Mucosa of stomach (tissue), 1 donor: ENCODE results near the gene GAMT.

Experiments
- H3K27me3 ChIP-seq: one replicate; pipeline ENCODE4 v1.7.0; 2013; ENCODE audit warnings: mild to moderate bottlenecking, low read length; ENCODE audit not compliant: control insufficient read depth, insufficient read depth
- H3K36me3 ChIP-seq: one replicate; pipeline ENCODE4 v1.7.0; 2013; ENCODE audit warnings: low read length; ENCODE audit not compliant: control insufficient read depth, insufficient read depth
- H3K4me1 ChIP-seq: one replicate; pipeline ENCODE4 v1.7.0; 2013; ENCODE audit warnings: mild to moderate bottlenecking, low read length; ENCODE audit not compliant: control insufficient read depth, insufficient read depth
- H3K4me3 ChIP-seq: one replicate; pipeline ENCODE4 v1.7.0; 2013; ENCODE audit warnings: low read length
- H3K9ac ChIP-seq: one replicate; pipeline ENCODE4 v1.7.0; 2013; ENCODE audit warnings: mild to moderate bottlenecking, low read length, moderate library complexity
- H3K9me3 ChIP-seq: one replicate; pipeline ENCODE4 v1.7.0; 2013; ENCODE audit warnings: mild to moderate bottlenecking, low read length, moderate library complexity; ENCODE audit not compliant: control insufficient read depth
- donor health status: Pancreatic carcinoma.

Gene GAMT

GRCh38 chr19:1392407-1392806, 8.9 kb downstream of the GAMT start:
- H3K4me3 ChIP-seq, result no peak overlapping the region
- H3K9ac ChIP-seq, result no peak overlapping the region
- peaks cover 12% of the 10 kb centered on the region for H3K4me1 ChIP-seq
- H3K9me3 ChIP-seq, result no peaks in the 10 kb centered on the region
- H3K36me3 ChIP-seq, result no peaks in the 10 kb centered on the region
- H3K27me3 ChIP-seq, result peaks cover 4% of the 10 kb centered on the region

GRCh38 chr19:1390890-1391423, 10.4 kb downstream of the GAMT start:
- H3K27me3 ChIP-seq, result peaks cover 3% of the 10 kb centered on the region
- H3K36me3 ChIP-seq, result no peaks in the 10 kb centered on the region
- H3K4me3 ChIP-seq, result no peak overlapping the region
- H3K9ac ChIP-seq, result no peak overlapping the region
- H3K4me1 ChIP-seq, result peaks cover 4% of the 10 kb centered on the region
- H3K9me3 ChIP-seq, result no peaks in the 10 kb centered on the region

DNA sequence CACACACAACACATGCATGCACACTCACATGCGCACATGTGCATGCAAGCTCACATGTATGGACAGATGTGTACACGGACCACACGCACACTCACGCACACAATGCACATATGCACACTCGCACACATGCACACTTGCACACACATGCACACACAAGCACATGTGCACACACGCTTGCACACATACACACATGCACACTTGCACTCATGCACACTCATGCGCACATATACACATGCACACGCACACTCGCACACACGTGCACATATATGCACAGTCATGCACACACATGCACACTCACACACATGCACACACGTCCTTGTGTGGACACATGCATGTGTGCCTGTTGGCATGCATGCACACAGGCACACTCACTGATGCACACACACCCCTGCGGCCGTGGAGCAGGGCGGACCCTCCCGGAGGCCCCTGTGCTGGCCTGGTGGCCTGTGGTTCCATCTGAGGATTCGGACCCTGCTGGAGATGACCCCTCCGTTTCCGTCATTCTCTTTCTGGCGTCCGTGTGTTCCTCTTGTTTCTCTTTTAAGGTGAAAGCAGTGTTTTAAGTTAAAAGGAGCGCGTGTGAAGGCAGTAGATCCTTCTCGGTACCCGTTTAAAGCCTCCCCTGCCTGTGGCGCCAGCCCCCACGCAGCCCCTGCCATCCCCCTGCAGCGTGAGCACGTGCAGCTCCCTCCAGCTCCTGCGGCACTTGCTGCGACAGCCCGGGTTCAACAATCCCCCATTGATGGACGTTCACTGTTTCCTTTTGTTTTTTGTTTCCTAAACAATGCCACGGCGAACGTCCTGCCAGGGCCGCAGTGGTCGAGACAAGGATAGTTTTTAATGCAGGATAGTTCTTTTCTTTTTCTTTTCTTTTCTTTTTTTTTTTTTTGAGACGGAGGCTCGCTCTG, 12.1 kb downstream of the GAMT start:
- no peaks in the 10 kb centered on the region for H3K36me3 ChIP-seq

GRCh38 chr19:1388637-1389026, 12.7 kb downstream of the GAMT start:
- no peaks in the 10 kb centered on the region for H3K27me3 ChIP-seq
- no peak overlapping the region for H3K4me3 ChIP-seq
- H3K9me3 ChIP-seq, result no peaks in the 10 kb centered on the region
- H3K9ac ChIP-seq, result no peak overlapping the region
- peaks cover 11% of the 10 kb centered on the region for H3K4me1 ChIP-seq
- H3K36me3 ChIP-seq, result no peaks in the 10 kb centered on the region

More for the DNA sequence above, 12.1 kb downstream of the GAMT start:
- Histone ChIP-seq H3K27me3 (no peaks in the 10 kb centered on the region), H3K4me3 (no peak overlapping the region), H3K9ac (no peak overlapping the region), H3K9me3 (no peaks in the 10 kb centered on the region), H3K4me1 (peaks cover 11% of the 10 kb centered on the region)

- Histone ChIP-seq H3K9me3 (no peaks in the 10 kb centered on the region), H3K4me3 (no peak overlapping the region), H3K36me3 (no peaks in the 10 kb centered on the region), H3K27me3 (no peaks in the 10 kb centered on the region), H3K4me1 (peaks cover 11% of the 10 kb centered on the region), H3K9ac (no peak overlapping the region)
Observed at GRCh38 chr19:1387684-1388636, 13.4 kb downstream of the GAMT start.

DNA sequence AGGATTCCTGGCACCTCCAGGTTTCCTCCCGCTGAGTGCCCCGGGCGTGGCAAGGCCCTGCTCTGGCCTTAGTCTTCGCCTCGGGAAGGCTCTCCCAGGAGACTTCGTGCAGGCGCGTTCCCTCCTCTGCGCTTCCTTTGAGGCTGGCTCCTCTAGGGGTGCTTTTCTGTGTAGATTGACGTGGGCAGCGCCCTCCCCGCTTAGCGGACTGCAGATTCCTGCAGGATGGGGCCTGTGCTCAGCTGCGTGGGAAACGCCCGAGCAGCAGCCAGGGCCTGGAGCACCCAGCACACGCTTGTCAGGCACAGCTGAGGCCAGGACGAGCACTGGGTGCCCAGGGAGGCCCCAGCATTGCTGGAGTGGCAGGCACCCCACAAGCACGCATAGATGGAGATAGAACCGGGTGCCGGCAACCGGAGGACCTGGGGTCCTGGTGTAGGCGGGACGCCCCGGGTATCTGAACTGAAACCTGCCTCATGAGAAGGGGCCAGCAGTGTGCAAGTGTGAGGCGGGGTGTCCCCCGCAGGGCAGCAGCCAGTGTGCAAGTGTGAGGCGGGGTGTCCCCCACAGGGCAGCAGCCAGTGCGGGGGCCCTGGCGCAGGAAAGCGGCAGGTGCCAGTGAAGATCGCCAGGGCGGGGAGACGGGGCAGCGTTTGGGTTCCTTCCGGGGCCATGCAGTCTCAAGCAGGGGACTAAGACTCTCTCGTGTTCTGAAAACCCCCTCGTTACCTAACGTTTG, 14.2 kb downstream of the GAMT start:
- no peaks in the 10 kb centered on the region for H3K36me3 ChIP-seq
- no peak overlapping the region for H3K9ac ChIP-seq
- no peak overlapping the region for H3K4me3 ChIP-seq

DNA sequence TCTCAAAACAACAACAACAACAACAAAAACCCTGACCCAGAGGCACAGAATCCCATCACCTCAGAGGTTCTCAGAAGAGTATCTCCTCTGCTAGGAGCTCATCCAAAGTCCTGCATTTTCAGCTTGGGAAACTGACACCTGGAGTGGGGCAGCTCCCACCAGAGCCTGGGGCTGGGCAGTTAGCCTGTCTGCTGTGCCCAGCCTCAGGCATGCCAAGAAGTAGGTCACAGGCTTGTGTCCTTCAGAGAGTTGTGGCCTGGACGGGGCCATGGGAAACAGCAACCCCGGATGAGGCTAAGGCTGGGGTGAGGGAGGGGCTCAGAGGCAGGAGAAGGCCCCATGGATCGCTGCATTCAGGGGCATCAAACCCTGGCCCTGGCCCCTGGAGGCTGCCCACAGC, 15.5 kb downstream of the GAMT start:
- H3K9me3 ChIP-seq, result no peaks in the 10 kb centered on the region
- no peaks in the 10 kb centered on the region for H3K36me3 ChIP-seq
- no peak overlapping the region for H3K4me3 ChIP-seq
- peaks cover 11% of the 10 kb centered on the region for H3K4me1 ChIP-seq
- no peaks in the 10 kb centered on the region for H3K27me3 ChIP-seq
- H3K9ac ChIP-seq, result no peak overlapping the region

More for the DNA sequence above, 14.2 kb downstream of the GAMT start:
- Histone ChIP-seq H3K27me3 (no peaks in the 10 kb centered on the region), H3K4me1 (peaks cover 11% of the 10 kb centered on the region), H3K9me3 (no peaks in the 10 kb centered on the region)

- no peaks in the 10 kb centered on the region for H3K36me3 ChIP-seq
- no peaks in the 10 kb centered on the region for H3K9me3 ChIP-seq
- peaks cover 11% of the 10 kb centered on the region for H3K4me1 ChIP-seq
Observed at GRCh38 chr19:1384478-1385110, 16.7 kb downstream of the GAMT start.

DNA sequence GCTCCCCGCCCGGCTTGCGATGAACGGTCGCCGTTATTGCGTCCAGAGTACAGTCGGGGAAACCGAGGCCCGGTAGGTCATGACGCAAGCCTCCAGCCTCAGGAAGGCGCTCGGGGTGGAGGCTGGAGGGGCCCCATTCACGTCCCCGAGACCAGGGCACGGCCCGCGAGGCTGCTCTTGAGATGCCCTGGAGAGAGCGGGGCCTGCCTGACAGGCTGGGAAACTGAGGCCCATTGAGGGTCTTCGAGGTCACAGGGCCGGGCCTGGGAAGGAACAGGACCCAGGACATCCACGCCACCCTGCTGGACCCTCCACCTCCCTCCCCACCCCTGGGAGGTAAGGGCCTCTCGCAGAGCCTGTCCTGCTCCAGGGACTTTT, 17.3 kb downstream of the GAMT start:
- Histone ChIP-seq H3K27me3 (no peaks in the 10 kb centered on the region), H3K4me1 (peaks cover 11% of the 10 kb centered on the region), H3K9ac (peak overlapping the region; percentile 71), H3K4me3 (peak overlapping the region; percentile 17), H3K9me3 (no peaks in the 10 kb centered on the region), H3K36me3 (no peaks in the 10 kb centered on the region)

More at GRCh38 chr19:1384478-1385110, 16.7 kb downstream of the GAMT start:
- peak overlapping the region; percentile 71 for H3K9ac ChIP-seq
- H3K4me3 ChIP-seq, result peak overlapping the region; percentile 17
- H3K27me3 ChIP-seq, result no peaks in the 10 kb centered on the region

DNA sequence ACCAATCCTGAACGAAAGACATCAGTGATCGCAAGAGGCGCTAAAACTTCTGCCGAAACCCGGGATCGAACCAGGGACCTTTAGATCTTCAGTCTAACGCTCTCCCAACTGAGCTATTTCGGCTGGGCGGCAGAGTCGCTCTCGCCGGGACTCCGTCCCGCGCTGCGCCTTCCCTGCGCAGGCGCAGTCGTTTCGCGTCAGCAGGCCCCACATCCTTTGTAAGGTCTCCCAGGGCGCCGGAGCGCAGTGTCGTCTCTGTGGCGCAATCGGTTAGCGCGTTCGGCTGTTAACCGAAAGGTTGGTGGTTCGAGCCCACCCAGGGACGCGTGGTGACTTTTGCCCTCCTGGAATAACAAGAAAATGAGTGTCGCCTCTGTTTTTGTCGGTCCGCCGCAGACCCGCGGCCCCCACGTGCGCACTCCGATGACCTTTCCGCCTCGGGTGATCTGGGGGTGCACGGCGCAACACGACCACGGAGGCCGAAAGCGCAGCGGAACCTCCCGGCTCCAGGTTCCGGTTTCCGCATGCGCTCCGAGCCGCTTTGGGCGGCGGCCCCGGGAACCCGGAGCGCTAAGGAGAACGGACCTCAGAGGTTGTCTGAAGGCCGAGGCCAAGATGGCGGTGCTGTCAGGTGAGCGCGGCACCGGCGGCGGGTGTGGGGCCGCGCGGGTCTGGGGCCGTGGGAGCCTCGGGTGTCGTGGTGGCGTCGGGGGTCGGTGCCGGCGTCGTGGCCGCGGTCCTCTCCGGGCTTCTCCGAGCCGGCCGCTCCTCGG, 17.8 kb downstream of the GAMT start, which contains the start of gene NDUFS7:
TSS of gene NDUFS7 (plus strand) at position 596 of the 773 bp plus-strand sequence. CDS start at position 616, 20 bp downstream.
- peak within 1 kb of the TSS; percentile 17 for H3K4me3 ChIP-seq
- H3K9me3 ChIP-seq, result no peaks in the 10 kb centered on the region
- H3K9ac ChIP-seq, result peak within 1 kb of the TSS; percentile 71
- H3K4me1 ChIP-seq, result peaks cover 11% of the 10 kb centered on the region
- no peaks in the 10 kb centered on the region for H3K36me3 ChIP-seq
- no peaks in the 10 kb centered on the region for H3K27me3 ChIP-seq
